Neural cell (in vitro differentiated cells): ENCODE data around the gene FAM117B.

ENCODE experiments used
- CTCF ChIP-seq: fragments of 450-650 bp; IDR thresholded peaks from 2 replicates; pipeline ENCODE4 v1.5.1; 2014; ENCODE audit warnings: antibody characterized with exemption, mild to moderate bottlenecking, moderate library complexity; ENCODE audit not compliant: poor library complexity, severe bottlenecking
- EP300 ChIP-seq: fragments of 450-650 bp; conservative IDR thresholded peaks from 2 replicates; pipeline ENCODE4 v1.6.1; 2014; ENCODE audit warnings: antibody characterized with exemption, mild to moderate bottlenecking, moderate library complexity; ENCODE audit not compliant: poor library complexity, severe bottlenecking
- EZH2 ChIP-seq: fragments of 200-600, 300-800 bp; shearing (Covaris generic), sonication (generic); IDR thresholded peaks from 2 replicates; pipeline ENCODE4 v1.6.1; 2014; ENCODE audit warnings: antibody characterized with exemption, low read length, borderline replicate concordance, mild to moderate bottlenecking; ENCODE audit not compliant: insufficient read depth, poor library complexity, severe bottlenecking
- MXI1 ChIP-seq: fragments of 450-650 bp; conservative IDR thresholded peaks from 2 replicates; pipeline ENCODE4 v1.6.1; 2014; ENCODE audit warnings: antibody characterized with exemption, mild to moderate bottlenecking; ENCODE audit not compliant: poor library complexity, severe bottlenecking
- POLR2AphosphoS5 ChIP-seq: IDR thresholded peaks from 2 replicates; pipeline ENCODE4 v1.6.1; 2012
- RAD21 ChIP-seq: fragments of 450-650 bp; conservative IDR thresholded peaks from 2 replicates; pipeline ENCODE4 v1.6.1; 2014; ENCODE audit warnings: antibody characterized with exemption, mild to moderate bottlenecking, moderate library complexity
- REST ChIP-seq: IDR thresholded peaks from 2 replicates; pipeline ENCODE4 v1.6.1; 2012; ENCODE audit warnings: borderline replicate concordance
- TAF1 ChIP-seq: IDR thresholded peaks from 2 replicates; pipeline ENCODE4 v1.6.1; 2012; ENCODE audit warnings: low read depth

GRCh38 chr2:202682274-202682673 is 47.5 kb downstream of the FAM117B start:
- TF ChIP-seq CTCF: no peak
- TF ChIP-seq MXI1: no peak
- TF ChIP-seq TAF1: no peak
- TF ChIP-seq EZH2: no peak
- TF ChIP-seq RAD21: no peak
- no peak for TF ChIP-seq POLR2AphosphoS5
- TF ChIP-seq REST: no peak
- no peak for TF ChIP-seq EP300
